GM18517 (cell line): ENCODE measurements around the gene SMAD9.

Experiments
- ATAC-seq: cut with Tn5 transposase; IDR thresholded peaks from one replicate; pipeline ENCODE4 v1.9.1; 2021; ENCODE audit warnings: mild to moderate bottlenecking, moderate library complexity; ENCODE audit not compliant: unreplicated experiment

The SMAD9 gene

GRCh38 chr13:36919833-36920615 is at the start of gene SMAD9:
Gene SMAD9, minus strand, starts transcription at chr13:36920238. Its CDS starts 40,549 bp downstream, at chr13:36879689.
- ATAC-seq = no peak

- no peak for ATAC-seq
These were observed 46.4 kb upstream of the SMAD9 start for GRCh38 chr13:36966404-36966803.

- ATAC-seq = no peak
These were observed 45.7 kb upstream of the SMAD9 start for GRCh38 chr13:36965767-36966166.

GRCh38 chr13:36959456-36960116 is 39.5 kb upstream of the SMAD9 start:
- no peak for ATAC-seq

GRCh38 chr13:36954542-36954941 is 34.5 kb upstream of the SMAD9 start:
- no peak for ATAC-seq

- no peak for ATAC-seq
These were observed 30.9 kb upstream of the SMAD9 start for GRCh38 chr13:36950920-36951319.

GRCh38 chr13:36950330-36950729 is 30.3 kb upstream of the SMAD9 start:
- ATAC-seq = no peak

- no peak for ATAC-seq
These were observed 25.0 kb upstream of the SMAD9 start for GRCh38 chr13:36945078-36945477.

GRCh38 chr13:36925603-36926002 is 5.6 kb upstream of the SMAD9 start:
- ATAC-seq = no peak

- no peak for ATAC-seq
These were observed 4.0 kb upstream of the SMAD9 start for GRCh38 chr13:36924001-36924400.

- no peak for ATAC-seq
These were observed 1.7 kb upstream of the SMAD9 start for GRCh38 chr13:36921631-36922301.

GRCh38 chr13:36920616-36921185 is 663 bp upstream of the SMAD9 start:
- ATAC-seq = no peak

- no peak for ATAC-seq
These were observed 736 bp downstream of the SMAD9 start for GRCh38 chr13:36919171-36919832.

- ATAC-seq = no peak
These were observed 1.5 kb downstream of the SMAD9 start for GRCh38 chr13:36918246-36919131.

GRCh38 chr13:36917311-36917710 is 2.7 kb downstream of the SMAD9 start:
- no peak for ATAC-seq

GRCh38 chr13:36915896-36916640 is 4.0 kb downstream of the SMAD9 start:
- no peak for ATAC-seq

- ATAC-seq = no peak
These were observed 4.9 kb downstream of the SMAD9 start for GRCh38 chr13:36915106-36915505.

- ATAC-seq = no peak
These were observed 5.4 kb downstream of the SMAD9 start for GRCh38 chr13:36914648-36915047.

- ATAC-seq = no peak
These were observed 6.6 kb downstream of the SMAD9 start for GRCh38 chr13:36913463-36913862.
